HEK293 (cell line): Measurements from ENCODE around the gene BTRC.

ENCODE experiments used
- ZNF146 ChIP-seq: fragments of 450-650 bp; formaldehyde crosslinking; IDR thresholded peaks from 2 replicates; pipeline ENCODE4 v1.5.1; 2016; ENCODE audit warnings: missing biosample characterization, missing genetic modification characterization
- ZNF416 ChIP-seq: fragments of 450-650 bp; formaldehyde crosslinking; IDR thresholded peaks from 2 replicates; pipeline ENCODE4 v1.5.1; 2016; ENCODE audit warnings: missing biosample characterization, missing genetic modification characterization
- TF ChIP-seq, protein P1 (sequence below): fragments of 450-650 bp; formaldehyde crosslinking; IDR thresholded peaks from 2 replicates; pipeline ENCODE4 v1.5.1; 2016; ENCODE audit warnings: missing biosample characterization, missing genetic modification characterization, borderline replicate concordance
- TF ChIP-seq, protein P2 (sequence below): fragments of 450-650 bp; formaldehyde crosslinking; IDR thresholded peaks from 2 replicates; pipeline ENCODE4 v1.5.1; 2016; ENCODE audit warnings: missing biosample characterization, missing genetic modification characterization

DNA sequence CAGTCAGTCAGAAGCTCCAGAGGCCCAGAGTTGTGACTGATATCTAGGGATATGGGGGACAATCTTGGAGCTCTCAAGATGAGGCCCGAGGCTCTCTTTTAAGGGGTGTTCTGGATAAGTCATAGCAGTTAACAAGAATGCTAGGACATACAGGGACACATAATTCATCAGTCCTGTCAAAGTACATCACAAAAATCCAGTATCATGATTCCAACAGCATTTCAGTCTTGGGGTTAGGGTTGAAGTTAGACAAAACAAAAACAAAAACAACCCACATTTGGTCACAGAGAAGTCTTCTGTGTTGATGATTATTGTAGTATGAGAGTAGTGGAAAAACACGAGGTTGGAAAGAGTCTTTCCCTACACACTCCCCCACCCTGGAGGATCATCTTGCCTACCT is 39.4 kb downstream of the BTRC start:
- TF ChIP-seq, protein P1, sequence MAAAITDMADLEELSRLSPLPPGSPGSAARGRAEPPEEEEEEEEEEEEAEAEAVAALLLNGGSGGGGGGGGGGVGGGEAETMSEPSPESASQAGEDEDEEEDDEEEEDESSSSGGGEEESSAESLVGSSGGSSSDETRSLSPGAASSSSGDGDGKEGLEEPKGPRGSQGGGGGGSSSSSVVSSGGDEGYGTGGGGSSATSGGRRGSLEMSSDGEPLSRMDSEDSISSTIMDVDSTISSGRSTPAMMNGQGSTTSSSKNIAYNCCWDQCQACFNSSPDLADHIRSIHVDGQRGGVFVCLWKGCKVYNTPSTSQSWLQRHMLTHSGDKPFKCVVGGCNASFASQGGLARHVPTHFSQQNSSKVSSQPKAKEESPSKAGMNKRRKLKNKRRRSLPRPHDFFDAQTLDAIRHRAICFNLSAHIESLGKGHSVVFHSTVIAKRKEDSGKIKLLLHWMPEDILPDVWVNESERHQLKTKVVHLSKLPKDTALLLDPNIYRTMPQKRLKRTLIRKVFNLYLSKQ (tag by site-specific recombination), result no peak
- no peak for TF ChIP-seq ZNF146 (tag by site-specific recombination)
- no peak for TF ChIP-seq ZNF416 (tag by site-specific recombination)
- TF ChIP-seq, protein P2, sequence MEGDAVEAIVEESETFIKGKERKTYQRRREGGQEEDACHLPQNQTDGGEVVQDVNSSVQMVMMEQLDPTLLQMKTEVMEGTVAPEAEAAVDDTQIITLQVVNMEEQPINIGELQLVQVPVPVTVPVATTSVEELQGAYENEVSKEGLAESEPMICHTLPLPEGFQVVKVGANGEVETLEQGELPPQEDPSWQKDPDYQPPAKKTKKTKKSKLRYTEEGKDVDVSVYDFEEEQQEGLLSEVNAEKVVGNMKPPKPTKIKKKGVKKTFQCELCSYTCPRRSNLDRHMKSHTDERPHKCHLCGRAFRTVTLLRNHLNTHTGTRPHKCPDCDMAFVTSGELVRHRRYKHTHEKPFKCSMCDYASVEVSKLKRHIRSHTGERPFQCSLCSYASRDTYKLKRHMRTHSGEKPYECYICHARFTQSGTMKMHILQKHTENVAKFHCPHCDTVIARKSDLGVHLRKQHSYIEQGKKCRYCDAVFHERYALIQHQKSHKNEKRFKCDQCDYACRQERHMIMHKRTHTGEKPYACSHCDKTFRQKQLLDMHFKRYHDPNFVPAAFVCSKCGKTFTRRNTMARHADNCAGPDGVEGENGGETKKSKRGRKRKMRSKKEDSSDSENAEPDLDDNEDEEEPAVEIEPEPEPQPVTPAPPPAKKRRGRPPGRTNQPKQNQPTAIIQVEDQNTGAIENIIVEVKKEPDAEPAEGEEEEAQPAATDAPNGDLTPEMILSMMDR (tag by site-specific recombination), result no peak
